HCT116 (cell line): ENCODE results near the gene SART3. TPM values are rescaled to one million over a fixed set of nuclear protein-coding genes. Genes with fewer than 3 reads are reported as not detected.

ENCODE experiments used
- ATAC-seq: fragments of 200-7000 bp; cut with Tn5 transposase; 2 replicates; pipeline ENCODE4 v1.9.1; 2020; ENCODE audit warnings: mild to moderate bottlenecking, moderate library complexity
- BruUV-seq: library from RNA; stranded (reverse); fragments of 400-500 nt; replicated peaks from 2 replicates; lab custom pipeline; 2021; lab: Mats Ljungman, UMichigan
- CTCF ChIA-PET: fragments of 300-600 bp; sonication (Branson Sonifier 250); formaldehyde crosslinking; loops from one replicate; lab custom pipeline; 2021; ENCODE audit warnings: antibody characterized with exemption; lab: Charles Lee
- POLR2A ChIA-PET: fragments of 300-600, 350-600 bp; sonication (Branson Sonifier 250); formaldehyde crosslinking; loops from one replicate; lab custom pipeline; 2021; ENCODE audit warnings: antibody characterized with exemption; lab: Charles Lee
- RAD21 ChIA-PET, 2 experiments: fragments of 300-600 bp; sonication (Branson Sonifier 250); formaldehyde crosslinking; loops; one replicate each; lab custom pipeline; 2023; ENCODE audit warnings: low total read pairs in 2 of 2; ENCODE audit not compliant: uncharacterized antibody in 2 of 2, unreplicated experiment in 2 of 2, low non-redundant PET in 1 of 2; lab: Charles Lee
- DNase-seq: peaks from one replicate; pipeline ENCODE4 v3.0.0-alpha.2; 2010; ENCODE audit warnings: low read depth, low spot score
- H2AFZ ChIP-seq: fragments of 200-600 bp; shearing (Covaris generic), sonication (generic); 2 replicates; pipeline ENCODE4 v1.6.1; 2017; ENCODE audit warnings: low read depth, mixed run types, mixed read lengths, antibody characterized with exemption, low read length; ENCODE audit not compliant: poor library complexity, severe bottlenecking
- H3K27ac ChIP-seq: 2 replicates; pipeline ENCODE4 v1.5.1; 2012; ENCODE audit warnings: low read depth, low read length
- H3K27me3 ChIP-seq: fragments of 200-600 bp; sonication (generic); 2 replicates; pipeline ENCODE4 v1.6.1; 2016; ENCODE audit warnings: mixed run types, low read length, mixed read lengths; ENCODE audit not compliant: insufficient read depth
- H3K36me3 ChIP-seq, 2 experiments: fragments of 200-500 bp in 1 of 2; fragments of 200-600 bp in 1 of 2; sonication (Bioruptor generic) in 1 of 2; sonication (generic) in 1 of 2; 2 replicates each; pipeline versions ENCODE4 v1.5.1 to v1.6.1; 2014 to 2016; ENCODE audit warnings: low read length in 2 of 2, inconsistent platforms in 1 of 2, mixed read lengths in 1 of 2, mixed run types in 1 of 2; ENCODE audit not compliant: insufficient read depth in 2 of 2, control insufficient read depth in 1 of 2
- H3K4me1 ChIP-seq, 2 experiments: fragments of 200-600 bp in 1 of 2; sonication (generic) in 1 of 2; 2 replicates each; pipeline versions ENCODE4 v1.5.1 to v1.6.1; 2012 to 2017; ENCODE audit warnings: low read length in 2 of 2, inconsistent platforms in 1 of 2, mild to moderate bottlenecking in 1 of 2, mixed read lengths in 1 of 2, mixed run types in 1 of 2, moderate library complexity in 1 of 2; ENCODE audit not compliant: insufficient read depth in 2 of 2, control insufficient read depth in 1 of 2
- H3K4me2 ChIP-seq: fragments of 200-600 bp; sonication (generic); 2 replicates; pipeline ENCODE4 v1.6.1; 2017; ENCODE audit warnings: mixed run types, low read length, mixed read lengths
- H3K4me3 ChIP-seq, 2 experiments: fragments of 200-600 bp in 1 of 2; sonication (generic) in 1 of 2; replicated peaks in 1 of 2; 2 replicates each; pipeline ENCODE4 v1.5.1; 2011 to 2016; ENCODE audit warnings: low read length in 2 of 2, control low read depth in 1 of 2, low read depth in 1 of 2, mild to moderate bottlenecking in 1 of 2, mixed read lengths in 1 of 2, mixed run types in 1 of 2
- H3K79me2 ChIP-seq: fragments of 200-600 bp; sonication (generic); 2 replicates; pipeline ENCODE4 v1.6.1; 2017; ENCODE audit warnings: mild to moderate bottlenecking, mixed run types, low read length, moderate library complexity, mixed read lengths; ENCODE audit not compliant: insufficient read depth
- H3K9ac ChIP-seq: fragments of 200-600 bp; sonication (generic); 2 replicates; pipeline ENCODE4 v1.6.1; 2016; ENCODE audit warnings: low read length, mixed read lengths
- H3K9me2 ChIP-seq: fragments of 200-600 bp; sonication (generic), shearing (Covaris generic); 2 replicates; pipeline ENCODE4 v1.6.1; 2017; ENCODE audit warnings: mixed run types, mild to moderate bottlenecking, moderate library complexity; ENCODE audit not compliant: insufficient read depth
- H3K9me3 ChIP-seq, 2 experiments: fragments of 200-500 bp in 1 of 2; fragments of 200-600 bp in 1 of 2; sonication (Bioruptor generic) in 1 of 2; sonication (generic) in 1 of 2; 2 replicates each; pipeline ENCODE4 v1.6.1; 2014 to 2017; ENCODE audit warnings: low read length in 2 of 2, mixed read lengths in 2 of 2, inconsistent platforms in 1 of 2, low read depth in 1 of 2, mild to moderate bottlenecking in 1 of 2, mixed run types in 1 of 2, moderate library complexity in 1 of 2; ENCODE audit not compliant: control insufficient read depth in 1 of 2, insufficient read depth in 1 of 2
- H4K20me1 ChIP-seq: fragments of 200-600 bp; sonication (generic), shearing (Covaris generic); 2 replicates; pipeline ENCODE4 v1.6.1; 2017; ENCODE audit warnings: mixed run types, mild to moderate bottlenecking, moderate library complexity; ENCODE audit not compliant: insufficient read depth
- ATF3 ChIP-seq: IDR thresholded peaks from 2 replicates; pipeline ENCODE4 v1.6.1; 2012
- CBX3 ChIP-seq: IDR thresholded peaks from 2 replicates; pipeline ENCODE4 v1.6.1; 2012; ENCODE audit warnings: low read depth
- CEBPB ChIP-seq: IDR thresholded peaks from 2 replicates; pipeline ENCODE4 v1.6.1; 2012; ENCODE audit warnings: low read depth
- CTCF ChIP-seq, 3 experiments: fragments of 200-600 bp in 1 of 3; sonication (generic) in 1 of 3; IDR thresholded peaks in 2 of 3; conservative IDR thresholded peaks in 1 of 3; 2 replicates each; pipeline ENCODE4 v1.5.1; 2012 to 2017; ENCODE audit warnings: low read depth in 2 of 3, low read length in 2 of 3, antibody characterized with exemption in 1 of 3, borderline replicate concordance in 1 of 3, control low read depth in 1 of 3, mild to moderate bottlenecking in 1 of 3, mixed read lengths in 1 of 3, mixed run types in 1 of 3, moderate library complexity in 1 of 3; ENCODE audit not compliant: insufficient read depth in 1 of 3
- EGR1 ChIP-seq: IDR thresholded peaks from 2 replicates; pipeline ENCODE4 v1.6.1; 2012; ENCODE audit warnings: low read depth
- ELF1 ChIP-seq: IDR thresholded peaks from 2 replicates; pipeline ENCODE4 v1.6.1; 2012; ENCODE audit warnings: low read depth, borderline replicate concordance
- FOSL1 ChIP-seq: IDR thresholded peaks from 2 replicates; pipeline ENCODE4 v1.6.1; 2012; ENCODE audit warnings: low read depth
- JUND ChIP-seq: IDR thresholded peaks from 2 replicates; pipeline ENCODE4 v1.6.1; 2012
- POLR2A ChIP-seq: IDR thresholded peaks from 2 replicates; pipeline ENCODE4 v1.7.0; 2011; ENCODE audit warnings: borderline replicate concordance; ENCODE audit not compliant: insufficient read depth, insufficient read length; ENCODE audit errors: extremely low read depth
- POLR2AphosphoS5 ChIP-seq: IDR thresholded peaks from 2 replicates; pipeline ENCODE4 v1.6.1; 2011; ENCODE audit warnings: mild to moderate bottlenecking, low read depth, low read length, moderate library complexity
- RAD21 ChIP-seq: IDR thresholded peaks from 2 replicates; pipeline ENCODE4 v1.6.1; 2012; ENCODE audit warnings: low read depth, mild to moderate bottlenecking
- REST ChIP-seq: IDR thresholded peaks from 2 replicates; pipeline ENCODE4 v1.6.1; 2012; ENCODE audit warnings: low read depth
- SP1 ChIP-seq: IDR thresholded peaks from 2 replicates; pipeline ENCODE4 v1.6.1; 2012; ENCODE audit warnings: low read depth
- ZBTB33 ChIP-seq: IDR thresholded peaks from 2 replicates; pipeline ENCODE4 v1.6.1; 2011; ENCODE audit warnings: mild to moderate bottlenecking, low read length, moderate library complexity; ENCODE audit not compliant: insufficient replicate concordance; ENCODE audit errors: extremely low read depth
- ZFX ChIP-seq: fragments of 450-650 bp; IDR thresholded peaks from 2 replicates; pipeline ENCODE4 v1.6.1; 2017
- ZNF274 ChIP-seq: fragments of 200-500 bp; sonication (Bioruptor generic); IDR thresholded peaks from 2 replicates; pipeline ENCODE4 v1.6.1; 2014; ENCODE audit warnings: mild to moderate bottlenecking, low read depth, low read length, inconsistent platforms
- intact Hi-C: fragments of 100-400 bp; cut with micrococcal nuclease; formaldehyde crosslinking; loops from 2 replicates; pipeline ENCODE4 v1.10.0; 2022
- total RNA-seq: library from RNA; stranded (reverse); gene quantifications from one replicate; pipeline ENCODE4 v1.2.1, GENCODE V29; 2021; ENCODE audit not compliant: unreplicated experiment
- TF ChIP-seq, protein P1 (sequence below): IDR thresholded peaks from 2 replicates; pipeline ENCODE4 v1.6.1; 2012

SART3 gene
- total RNA-seq, 1 experiment from 2014 or later, result 76.1 TPM

DNA sequence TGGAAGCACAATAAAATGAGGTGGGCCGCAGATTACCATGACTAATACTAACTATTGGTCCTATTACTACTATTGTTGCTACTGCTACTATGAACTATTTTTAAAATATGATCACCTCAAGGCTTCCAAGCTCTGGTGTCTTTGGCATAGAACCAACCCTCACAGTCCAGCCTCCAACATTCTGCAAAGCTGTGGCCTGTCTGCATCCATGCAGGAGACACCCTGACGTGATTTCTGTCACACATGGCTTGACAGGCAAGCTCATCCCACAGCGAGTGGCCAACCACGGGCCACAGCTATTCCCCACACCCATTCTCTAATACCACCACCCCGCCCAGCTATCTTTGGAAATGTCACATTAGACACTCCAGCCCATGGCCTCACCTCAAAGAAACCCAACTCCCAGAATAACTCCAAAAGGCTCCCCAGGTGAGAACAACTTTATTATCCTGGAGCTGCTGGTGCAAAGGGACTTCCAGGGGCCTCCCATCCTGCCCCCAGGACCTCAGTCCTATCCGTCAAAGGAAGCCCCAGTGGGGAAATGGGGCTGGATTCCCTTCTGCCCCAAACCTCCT lies 15.8 kb upstream of the SART3 start:
- no peaks in the 10 kb centered on the region for H3K4me1 ChIP-seq
- no peaks in the 10 kb centered on the region for H3K9me3 ChIP-seq
- H3K9me2 ChIP-seq, result no peaks in the 10 kb centered on the region
- no peak overlapping the region for H3K4me2 ChIP-seq
- H3K4me3 ChIP-seq, result no peak overlapping the region
- TF ChIP-seq ATF3, result no peak
- no peak for TF ChIP-seq REST
- no peak for TF ChIP-seq ZBTB33
- TF ChIP-seq, protein P1, sequence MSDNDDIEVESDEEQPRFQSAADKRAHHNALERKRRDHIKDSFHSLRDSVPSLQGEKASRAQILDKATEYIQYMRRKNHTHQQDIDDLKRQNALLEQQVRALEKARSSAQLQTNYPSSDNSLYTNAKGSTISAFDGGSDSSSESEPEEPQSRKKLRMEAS, result no peak
- TF ChIP-seq SP1, result no peak
- no peak for TF ChIP-seq CBX3
- TF ChIP-seq POLR2A, result no peak
- no peak for TF ChIP-seq JUND
- no peak for TF ChIP-seq ZNF274
- no peak for TF ChIP-seq RAD21
- TF ChIP-seq CEBPB, result no peak
- no peak for TF ChIP-seq POLR2AphosphoS5
- no peak for TF ChIP-seq CTCF (IDR thresholded peaks at IDR 0.05 in 2 of 3, conservative IDR thresholded peaks at IDR 0.05 in 1 of 3; ENCODE audit: borderline replicate concordance in 1 of 3, insufficient read depth in 1 of 3, low read depth in 2 of 3, low read length in 2 of 3)
- no peak for TF ChIP-seq ELF1
- no peak for TF ChIP-seq FOSL1
- TF ChIP-seq ZFX, result no peak
- no peak for TF ChIP-seq EGR1
- ChIA-PET POLR2A (no interaction called here), RAD21 (no interaction called here), CTCF (interaction anchor here (0.6 kb wide), 1 partner anchor 305 kb away, joined by 3 read pairs; no protein-coding TSS in a partner anchor)
- no TSS peak for BruUV-seq
- H3K27ac ChIP-seq, result no peak overlapping the region
- no peaks in the 10 kb centered on the region for H3K36me3 ChIP-seq
- ATAC-seq (no peak), DNase-seq (no peak)
- no peak overlapping the region for H3K9ac ChIP-seq
- H3K27me3 ChIP-seq, result no peaks in the 10 kb centered on the region
- intact Hi-C loops, result no loop called here
- H3K79me2 ChIP-seq, result no peaks in the 10 kb centered on the region
- no peak overlapping the region for H2AFZ ChIP-seq
- no peaks in the 10 kb centered on the region for H4K20me1 ChIP-seq
